GM19397 (cell line): ENCODE measurements around the gene PRKCB.

Experiments used
- ATAC-seq: cut with Tn5 transposase; IDR thresholded peaks from one replicate; pipeline ENCODE4 v1.9.1; 2021; ENCODE audit warnings: mild to moderate bottlenecking, moderate library complexity; ENCODE audit not compliant: unreplicated experiment

The PRKCB gene

GRCh38 chr16:23835390-23836077 is at the start of gene PRKCB:
Gene PRKCB (plus strand): TSS chr16:23835983.
- peak; percentile 77 for ATAC-seq

DNA sequence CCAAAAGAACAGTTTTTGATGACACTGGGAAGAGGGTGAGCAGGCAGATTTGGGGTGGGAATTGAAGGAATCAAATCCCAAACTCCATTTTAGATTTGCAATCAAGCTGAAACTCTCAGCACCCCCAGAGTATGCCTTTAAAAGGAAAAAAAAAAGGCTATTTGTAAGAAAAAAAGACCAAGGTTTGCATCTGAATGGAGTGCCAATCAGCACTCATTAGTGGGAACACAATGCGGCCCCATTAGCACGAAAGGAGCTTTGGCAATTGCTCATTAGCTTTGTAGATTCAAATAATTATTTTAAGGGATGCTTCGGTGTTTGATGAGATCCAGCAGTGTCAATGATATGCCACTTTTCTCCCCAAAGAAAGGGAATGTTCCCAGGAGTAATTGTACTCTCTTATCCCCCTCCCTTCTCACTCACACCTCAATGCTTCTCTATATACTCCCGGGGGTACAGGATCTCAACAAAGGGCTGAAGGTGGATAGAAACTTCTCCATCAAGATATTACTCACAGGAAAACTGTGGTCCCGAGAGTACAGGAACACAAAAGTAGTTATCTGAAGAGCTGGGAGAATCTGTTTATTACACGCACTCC is 48.7 kb upstream of the PRKCB start:
- ATAC-seq, result no peak

GRCh38 chr16:23788685-23789084 is 47.1 kb upstream of the PRKCB start:
- ATAC-seq, result no peak

GRCh38 chr16:23795378-23795777 is 40.4 kb upstream of the PRKCB start:
- no peak for ATAC-seq

- ATAC-seq, result no peak
Observed at GRCh38 chr16:23796941-23797340, 38.8 kb upstream of the PRKCB start.

GRCh38 chr16:23801378-23801777 is 34.4 kb upstream of the PRKCB start:
- ATAC-seq, result no peak

GRCh38 chr16:23802776-23803175 is 33.0 kb upstream of the PRKCB start:
- no peak for ATAC-seq

GRCh38 chr16:23803591-23804123 is 32.1 kb upstream of the PRKCB start:
- peak; percentile 67 for ATAC-seq

DNA sequence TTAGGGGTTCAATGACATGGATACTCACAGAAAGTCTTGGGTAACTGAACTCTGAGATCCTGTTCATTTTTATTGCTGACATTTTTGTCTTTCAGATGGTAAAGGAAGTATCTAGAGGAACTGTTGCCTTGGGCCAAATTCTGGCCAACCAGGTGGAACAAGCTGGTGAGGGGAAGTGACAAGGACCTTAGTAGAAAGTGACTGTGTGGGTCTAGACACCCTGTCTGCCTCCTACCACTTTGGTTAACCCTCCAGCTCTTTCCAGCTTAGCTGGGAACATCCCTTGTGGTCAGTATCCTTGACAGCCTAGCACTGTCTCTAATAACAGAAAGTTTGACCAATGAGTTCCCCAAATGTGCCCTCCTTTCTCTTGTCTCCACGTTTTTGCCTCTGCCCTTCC is 28.8 kb upstream of the PRKCB start:
- no peak for ATAC-seq

DNA sequence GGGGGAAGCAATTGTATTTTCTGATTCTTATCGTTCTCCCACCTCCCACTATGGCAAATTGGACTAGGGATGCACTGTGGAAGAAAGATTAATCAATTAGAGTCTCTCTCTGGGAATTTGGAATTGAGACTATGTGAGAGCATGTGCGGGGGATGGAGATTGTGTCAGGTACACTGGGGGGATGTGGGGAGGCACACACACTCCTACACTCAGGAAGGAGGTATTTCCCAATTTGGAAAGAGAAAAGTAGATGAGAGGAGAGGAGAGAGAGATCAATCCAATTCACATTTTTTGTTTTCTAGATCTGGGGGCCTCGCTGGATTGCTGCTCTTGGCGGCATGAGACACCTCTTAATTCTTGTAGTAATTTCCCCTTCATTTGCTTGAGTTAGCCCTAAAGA is 14.3 kb upstream of the PRKCB start:
- no peak for ATAC-seq

GRCh38 chr16:23821875-23822688 is 13.7 kb upstream of the PRKCB start:
- no peak for ATAC-seq

- ATAC-seq, result no peak
Observed at GRCh38 chr16:23823475-23824384, 12.1 kb upstream of the PRKCB start.

DNA sequence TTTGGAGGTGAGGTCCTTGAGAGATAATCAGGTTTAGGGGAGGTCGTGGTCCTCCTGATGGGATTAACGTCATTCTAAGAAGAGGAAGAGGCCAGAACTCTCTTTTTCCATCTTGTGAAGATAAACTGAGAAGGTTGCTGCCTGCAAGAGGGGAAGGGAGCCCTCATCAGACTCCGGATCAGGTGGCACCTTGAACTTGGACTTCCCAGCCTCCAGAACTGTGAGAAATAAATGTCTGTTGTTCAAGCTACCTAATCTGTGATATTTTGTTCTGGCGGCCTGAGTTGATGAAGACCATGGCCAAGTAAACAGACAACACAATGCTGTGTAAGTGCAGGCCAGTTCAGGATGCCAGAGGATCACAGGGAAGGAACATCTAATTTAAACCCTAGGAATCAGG is 10.9 kb upstream of the PRKCB start:
- ATAC-seq, result no peak

GRCh38 chr16:23826528-23827045 is 9.2 kb upstream of the PRKCB start:
- peak; percentile 76 for ATAC-seq

GRCh38 chr16:23827057-23827456 is 8.7 kb upstream of the PRKCB start:
- ATAC-seq, result no peak

GRCh38 chr16:23829454-23829853 is 6.3 kb upstream of the PRKCB start:
- no peak for ATAC-seq

DNA sequence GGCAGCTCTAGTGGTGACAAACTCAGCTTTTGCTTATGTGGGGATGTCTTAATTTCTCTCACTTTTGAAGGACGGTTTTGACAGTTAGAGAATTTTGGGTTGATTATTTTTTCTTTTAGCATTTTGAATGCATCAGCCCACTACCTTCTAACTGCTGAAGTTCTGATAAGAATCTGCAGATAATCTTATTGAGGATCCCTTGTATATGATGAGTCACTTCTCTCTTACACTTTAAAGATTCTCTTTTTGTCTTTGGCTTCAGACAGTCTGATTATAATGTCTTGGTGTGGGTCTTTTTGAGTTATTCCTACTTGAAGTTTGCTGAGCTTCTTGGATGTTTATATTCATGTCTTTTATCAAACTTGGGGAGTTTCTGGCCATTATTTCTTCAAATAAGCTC is 5.5 kb upstream of the PRKCB start:
- no peak for ATAC-seq

DNA sequence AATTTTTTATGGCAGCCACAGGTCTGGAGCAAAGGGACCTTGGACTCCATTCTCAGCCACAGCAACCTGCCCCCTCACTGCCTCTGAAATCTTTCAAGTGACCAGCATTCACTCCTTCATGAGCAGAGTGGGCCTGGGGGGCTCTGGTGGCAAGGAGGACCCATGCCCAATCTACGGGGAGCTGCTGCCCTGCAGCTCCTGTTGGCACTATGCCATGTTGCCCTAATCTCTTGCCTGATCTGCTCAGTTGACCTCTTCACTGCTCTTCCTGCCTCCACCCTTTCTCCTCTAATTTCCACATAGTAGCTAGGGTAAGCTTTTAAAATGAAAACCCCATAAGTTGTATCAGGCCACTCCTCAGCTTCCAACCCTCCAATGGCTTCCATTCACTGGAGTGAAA is 2.9 kb upstream of the PRKCB start:
- ATAC-seq, result no peak

DNA sequence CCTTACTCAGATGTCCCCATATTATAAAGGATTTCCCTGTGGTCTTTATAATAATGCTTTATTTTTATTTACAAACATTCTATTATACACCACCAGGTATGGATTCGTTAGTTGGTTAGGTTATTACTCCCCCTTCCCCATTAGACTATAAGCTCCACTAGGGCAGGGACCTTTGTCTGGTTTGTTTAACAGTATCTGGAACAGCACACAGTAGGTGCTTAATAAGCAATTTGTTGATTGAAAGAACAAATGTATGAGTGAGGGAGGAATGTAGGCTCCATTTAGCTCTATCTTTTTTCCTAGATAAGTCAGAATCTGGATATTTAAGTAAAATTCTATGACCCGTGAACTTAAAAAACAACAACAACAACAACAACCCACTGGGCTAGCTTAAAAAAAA is 2.3 kb upstream of the PRKCB start:
- ATAC-seq, result no peak

GRCh38 chr16:23833960-23834685 is 1.7 kb upstream of the PRKCB start:
- ATAC-seq, result no peak
